Endothelial cell of umbilical vein (primary cell): ENCODE measurements around the gene CHERP.

Experiments used
- CTCF ChIP-seq, 2 donors: IDR thresholded peaks; 1 replicate in 1 of 2; 2 replicates in 1 of 2; pipeline ENCODE4 v1.5.1; 2011; ENCODE audit warnings: low read length in 2 of 2, mild to moderate bottlenecking in 2 of 2, moderate library complexity in 2 of 2, control low read depth in 1 of 2, inconsistent platforms in 1 of 2, low read depth in 1 of 2; ENCODE audit not compliant: insufficient read depth in 1 of 2; ENCODE audit errors: extremely low read depth in 1 of 2
- EZH2 ChIP-seq: IDR thresholded peaks from 2 replicates; pipeline ENCODE4 v1.6.1; 2012; ENCODE audit warnings: borderline replicate concordance, low read depth, mild to moderate bottlenecking, moderate library complexity, low read length, inconsistent platforms; ENCODE audit not compliant: severe bottlenecking
- GATA2 ChIP-seq: IDR thresholded peaks from 2 replicates; pipeline ENCODE4 v1.7.0; 2011; ENCODE audit warnings: low read depth, mild to moderate bottlenecking, moderate library complexity, mixed read lengths, low read length; ENCODE audit not compliant: insufficient read length, insufficient read depth
- MAX ChIP-seq: IDR thresholded peaks from 2 replicates; pipeline ENCODE4 v1.6.1; 2011; ENCODE audit not compliant: insufficient read depth, insufficient read length
- POLR2A ChIP-seq: IDR thresholded peaks from 2 replicates; pipeline ENCODE4 v1.6.1; 2012; ENCODE audit warnings: low read depth, mild to moderate bottlenecking, control low read depth, low read length
- POLR2AphosphoS5 ChIP-seq: IDR thresholded peaks from 2 replicates; pipeline ENCODE4 v1.6.1; 2012; ENCODE audit warnings: low read depth, mild to moderate bottlenecking, control low read depth, low read length, moderate library complexity; ENCODE audit not compliant: insufficient read depth

- TF ChIP-seq CTCF (IDR thresholded peaks at IDR 0.05; ENCODE audit: extremely low read depth in 1 of 2, insufficient read depth in 1 of 2, low read depth in 1 of 2, low read length in 2 of 2) (no peak), POLR2AphosphoS5 (no peak), EZH2 (no peak), POLR2A (no peak), MAX (no peak), GATA2 (no peak)
These were observed 27.5 kb upstream of the CHERP start for GRCh38 chr19:16569609-16570320.
